ENCODE data around the gene VPS51. TPM values are rescaled to one million over a fixed set of nuclear protein-coding genes. Genes with fewer than 3 reads are reported as not detected.

The VPS51 gene
- total and polyA plus RNA-seq, 9 of the 15 experiments (the other 6 are each of a cell fraction or from before 2014, with no cell fraction given): 1.8 to 143 (median 46.8) TPM

DNA sequence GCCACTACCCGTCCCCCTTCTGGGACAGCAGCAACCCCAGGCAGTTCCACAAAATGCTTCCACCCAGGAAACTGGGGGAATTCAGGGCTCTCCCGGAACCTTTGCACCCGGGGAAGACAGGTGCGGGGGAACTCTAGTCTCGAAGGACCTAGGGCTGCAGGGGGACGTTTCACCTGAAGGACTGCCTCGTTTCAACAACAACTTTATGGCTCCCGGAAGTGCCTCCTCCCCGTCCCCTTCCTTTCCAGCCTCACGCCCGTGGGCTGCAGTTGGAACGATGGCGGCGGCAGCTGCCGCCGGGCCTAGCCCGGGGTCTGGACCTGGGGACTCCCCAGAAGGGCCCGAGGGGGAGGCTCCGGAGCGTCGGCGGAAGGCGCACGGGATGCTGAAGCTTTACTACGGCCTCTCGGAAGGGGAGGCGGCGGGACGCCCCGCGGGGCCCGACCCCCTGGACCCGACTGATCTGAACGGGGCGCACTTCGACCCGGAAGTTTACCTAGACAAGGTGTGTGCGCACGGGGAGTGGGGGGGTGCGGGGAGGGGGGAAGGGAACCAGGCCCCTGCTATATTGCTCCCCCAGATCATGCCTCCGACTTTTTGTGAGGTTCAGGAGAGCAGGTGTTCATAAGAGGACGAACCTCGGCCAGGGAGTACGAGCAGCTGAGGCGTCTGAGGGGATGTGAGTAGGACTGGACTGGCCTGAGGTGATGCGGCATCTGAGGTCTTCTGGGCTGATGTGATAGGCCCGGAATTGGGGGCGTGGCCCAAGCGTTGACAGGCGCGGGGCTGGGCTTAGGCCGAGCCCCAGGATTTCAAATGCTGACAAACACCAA lies at the start of gene VPS51 (continued):
- TF ChIP-seq, protein P1, sequence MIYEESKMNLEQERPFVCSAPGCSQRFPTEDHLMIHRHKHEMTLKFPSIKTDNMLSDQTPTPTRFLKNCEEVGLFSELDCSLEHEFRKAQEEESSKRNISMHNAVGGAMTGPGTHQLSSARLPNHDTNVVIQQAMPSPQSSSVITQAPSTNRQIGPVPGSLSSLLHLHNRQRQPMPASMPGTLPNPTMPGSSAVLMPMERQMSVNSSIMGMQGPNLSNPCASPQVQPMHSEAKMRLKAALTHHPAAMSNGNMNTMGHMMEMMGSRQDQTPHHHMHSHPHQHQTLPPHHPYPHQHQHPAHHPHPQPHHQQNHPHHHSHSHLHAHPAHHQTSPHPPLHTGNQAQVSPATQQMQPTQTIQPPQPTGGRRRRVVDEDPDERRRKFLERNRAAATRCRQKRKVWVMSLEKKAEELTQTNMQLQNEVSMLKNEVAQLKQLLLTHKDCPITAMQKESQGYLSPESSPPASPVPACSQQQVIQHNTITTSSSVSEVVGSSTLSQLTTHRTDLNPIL (CRISPR knock-in tag; IDR thresholded peaks at IDR 0.05): no peak
- TF ChIP-seq, protein P2, sequence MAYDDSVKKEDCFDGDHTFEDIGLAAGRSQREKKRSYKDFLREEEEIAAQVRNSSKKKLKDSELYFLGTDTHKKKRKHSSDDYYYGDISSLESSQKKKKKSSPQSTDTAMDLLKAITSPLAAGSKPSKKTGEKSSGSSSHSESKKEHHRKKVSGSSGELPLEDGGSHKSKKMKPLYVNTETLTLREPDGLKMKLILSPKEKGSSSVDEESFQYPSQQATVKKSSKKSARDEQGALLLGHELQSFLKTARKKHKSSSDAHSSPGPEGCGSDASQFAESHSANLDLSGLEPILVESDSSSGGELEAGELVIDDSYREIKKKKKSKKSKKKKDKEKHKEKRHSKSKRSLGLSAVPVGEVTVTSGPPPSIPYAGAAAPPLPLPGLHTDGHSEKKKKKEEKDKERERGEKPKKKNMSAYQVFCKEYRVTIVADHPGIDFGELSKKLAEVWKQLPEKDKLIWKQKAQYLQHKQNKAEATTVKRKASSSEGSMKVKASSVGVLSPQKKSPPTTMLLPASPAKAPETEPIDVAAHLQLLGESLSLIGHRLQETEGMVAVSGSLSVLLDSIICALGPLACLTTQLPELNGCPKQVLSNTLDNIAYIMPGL (CRISPR knock-in tag; IDR thresholded peaks at IDR 0.05): no peak
- TF ChIP-seq PPARD (CRISPR knock-in tag; IDR thresholded peaks at IDR 0.05) (no peak), FOXK1 (CRISPR knock-in tag; IDR thresholded peaks at IDR 0.05; ENCODE audit: borderline replicate concordance) (no peak), HMG20A (CRISPR knock-in tag; conservative IDR thresholded peaks at IDR 0.05) (no peak), ZNF561 (CRISPR knock-in tag; conservative IDR thresholded peaks at IDR 0.05) (no peak), NFRKB (IDR thresholded peaks at IDR 0.05; ENCODE audit: low read depth) (peak; percentile 94), ZNF780A (CRISPR knock-in tag; IDR thresholded peaks at IDR 0.05) (no peak), MYNN (IDR thresholded peaks at IDR 0.05) (peak; percentile 80; the same call in 1 of the 2 replicates), MYNN (CRISPR knock-in tag; IDR thresholded peaks at IDR 0.05) (no peak), ELF2 (CRISPR knock-in tag; IDR thresholded peaks at IDR 0.05) (peak; percentile 97), STAG1 (CRISPR knock-in tag; IDR thresholded peaks at IDR 0.05; ENCODE audit: borderline replicate concordance) (no peak), HMG20B (CRISPR knock-in tag; IDR thresholded peaks at IDR 0.05) (no peak)
- TF ChIP-seq, protein P3, sequence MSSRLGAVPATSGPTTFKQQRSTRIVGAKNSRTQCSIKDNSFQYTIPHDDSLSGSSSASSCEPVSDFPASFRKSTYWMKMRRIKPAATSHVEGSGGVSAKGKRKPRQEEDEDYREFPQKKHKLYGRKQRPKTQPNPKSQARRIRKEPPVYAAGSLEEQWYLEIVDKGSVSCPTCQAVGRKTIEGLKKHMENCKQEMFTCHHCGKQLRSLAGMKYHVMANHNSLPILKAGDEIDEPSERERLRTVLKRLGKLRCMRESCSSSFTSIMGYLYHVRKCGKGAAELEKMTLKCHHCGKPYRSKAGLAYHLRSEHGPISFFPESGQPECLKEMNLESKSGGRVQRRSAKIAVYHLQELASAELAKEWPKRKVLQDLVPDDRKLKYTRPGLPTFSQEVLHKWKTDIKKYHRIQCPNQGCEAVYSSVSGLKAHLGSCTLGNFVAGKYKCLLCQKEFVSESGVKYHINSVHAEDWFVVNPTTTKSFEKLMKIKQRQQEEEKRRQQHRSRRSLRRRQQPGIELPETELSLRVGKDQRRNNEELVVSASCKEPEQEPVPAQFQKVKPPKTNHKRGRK (tag; IDR thresholded peaks at IDR 0.05): no peak
- TF ChIP-seq, protein P4, sequence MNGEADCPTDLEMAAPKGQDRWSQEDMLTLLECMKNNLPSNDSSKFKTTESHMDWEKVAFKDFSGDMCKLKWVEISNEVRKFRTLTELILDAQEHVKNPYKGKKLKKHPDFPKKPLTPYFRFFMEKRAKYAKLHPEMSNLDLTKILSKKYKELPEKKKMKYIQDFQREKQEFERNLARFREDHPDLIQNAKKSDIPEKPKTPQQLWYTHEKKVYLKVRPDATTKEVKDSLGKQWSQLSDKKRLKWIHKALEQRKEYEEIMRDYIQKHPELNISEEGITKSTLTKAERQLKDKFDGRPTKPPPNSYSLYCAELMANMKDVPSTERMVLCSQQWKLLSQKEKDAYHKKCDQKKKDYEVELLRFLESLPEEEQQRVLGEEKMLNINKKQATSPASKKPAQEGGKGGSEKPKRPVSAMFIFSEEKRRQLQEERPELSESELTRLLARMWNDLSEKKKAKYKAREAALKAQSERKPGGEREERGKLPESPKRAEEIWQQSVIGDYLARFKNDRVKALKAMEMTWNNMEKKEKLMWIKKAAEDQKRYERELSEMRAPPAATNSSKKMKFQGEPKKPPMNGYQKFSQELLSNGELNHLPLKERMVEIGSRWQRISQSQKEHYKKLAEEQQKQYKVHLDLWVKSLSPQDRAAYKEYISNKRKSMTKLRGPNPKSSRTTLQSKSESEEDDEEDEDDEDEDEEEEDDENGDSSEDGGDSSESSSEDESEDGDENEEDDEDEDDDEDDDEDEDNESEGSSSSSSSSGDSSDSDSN (IDR thresholded peaks at IDR 0.05; ENCODE audit: borderline replicate concordance in 1 of 2, low read depth in 2 of 2, low read length in 2 of 2): no peak
- TF ChIP-seq, protein P5, sequence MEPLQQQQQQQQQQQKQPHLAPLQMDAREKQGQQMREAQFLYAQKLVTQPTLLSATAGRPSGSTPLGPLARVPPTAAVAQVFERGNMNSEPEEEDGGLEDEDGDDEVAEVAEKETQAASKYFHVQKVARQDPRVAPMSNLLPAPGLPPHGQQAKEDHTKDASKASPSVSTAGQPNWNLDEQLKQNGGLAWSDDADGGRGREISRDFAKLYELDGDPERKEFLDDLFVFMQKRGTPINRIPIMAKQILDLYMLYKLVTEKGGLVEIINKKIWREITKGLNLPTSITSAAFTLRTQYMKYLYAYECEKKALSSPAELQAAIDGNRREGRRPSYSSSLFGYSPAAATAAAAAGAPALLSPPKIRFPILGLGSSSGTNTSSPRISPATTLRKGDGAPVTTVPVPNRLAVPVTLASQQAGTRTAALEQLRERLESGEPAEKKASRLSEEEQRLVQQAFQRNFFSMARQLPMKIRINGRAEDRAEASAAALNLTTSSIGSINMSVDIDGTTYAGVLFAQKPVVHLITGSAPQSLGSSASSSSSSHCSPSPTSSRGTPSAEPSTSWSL (CRISPR knock-in tag; IDR thresholded peaks at IDR 0.05; ENCODE audit: borderline replicate concordance): no peak
- TF ChIP-seq, protein P6, sequence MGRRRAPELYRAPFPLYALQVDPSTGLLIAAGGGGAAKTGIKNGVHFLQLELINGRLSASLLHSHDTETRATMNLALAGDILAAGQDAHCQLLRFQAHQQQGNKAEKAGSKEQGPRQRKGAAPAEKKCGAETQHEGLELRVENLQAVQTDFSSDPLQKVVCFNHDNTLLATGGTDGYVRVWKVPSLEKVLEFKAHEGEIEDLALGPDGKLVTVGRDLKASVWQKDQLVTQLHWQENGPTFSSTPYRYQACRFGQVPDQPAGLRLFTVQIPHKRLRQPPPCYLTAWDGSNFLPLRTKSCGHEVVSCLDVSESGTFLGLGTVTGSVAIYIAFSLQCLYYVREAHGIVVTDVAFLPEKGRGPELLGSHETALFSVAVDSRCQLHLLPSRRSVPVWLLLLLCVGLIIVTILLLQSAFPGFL (CRISPR knock-in tag; IDR thresholded peaks at IDR 0.05): no peak

Measured in K562 (cell line).